ENCODE measurements around the gene ELOVL4.

ELOVL4 gene

DNA sequence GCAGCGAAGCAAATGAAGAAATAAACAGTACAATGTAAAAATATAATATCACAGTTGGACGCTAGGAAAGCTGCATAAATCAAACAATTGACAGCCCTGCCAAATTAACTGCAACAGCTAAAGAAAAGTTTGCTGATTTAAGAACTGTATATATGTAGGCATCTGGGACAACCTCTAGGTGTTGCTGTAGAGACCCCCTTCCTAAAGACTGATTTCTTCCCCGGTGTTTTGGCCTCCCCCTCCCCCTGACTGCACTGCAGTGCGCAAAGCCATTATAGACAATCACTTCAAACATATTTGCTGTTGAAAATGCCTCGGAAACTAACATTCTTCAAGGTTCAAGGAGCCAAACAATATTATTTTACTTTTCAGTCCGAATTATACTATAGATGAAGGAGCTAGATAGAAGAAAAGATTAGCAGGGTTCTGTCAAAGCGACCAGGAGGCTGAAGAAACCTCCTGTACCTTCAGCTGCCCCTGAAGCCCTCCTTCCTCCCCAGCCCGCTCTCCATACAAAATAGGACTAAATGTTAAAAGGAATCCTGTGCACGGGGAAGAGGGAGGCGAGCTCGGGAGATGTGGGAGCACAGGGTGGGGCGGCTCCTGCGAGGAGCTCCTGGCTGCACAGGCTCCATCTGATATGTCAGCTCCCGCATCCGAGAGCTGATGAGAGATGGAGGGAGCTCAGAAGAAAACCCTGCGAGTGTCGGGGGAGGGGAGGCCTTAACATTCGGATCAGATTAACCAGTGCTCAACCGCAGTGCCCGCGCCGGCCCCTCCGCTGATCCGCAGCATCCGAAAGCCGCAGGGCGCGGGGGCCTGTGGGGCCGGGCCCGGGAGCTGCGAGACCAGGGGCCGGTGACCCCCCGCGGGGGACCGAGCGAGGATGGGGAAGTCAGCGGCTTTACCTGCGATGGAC lies 822 bp downstream of the ELOVL4 start:
- Histone ChIP-seq H3K4me1 (ENCODE audit: insufficient read depth, low read length) (peaks cover 14% of the 10 kb centered on the region), H2AFZ (ENCODE audit: low read depth, low read length) (peak overlapping the region; percentile 64), H3K9me3 (ENCODE audit: low read length) (no peaks in the 10 kb centered on the region), H3K4me3 (ENCODE audit: low read length) (peak overlapping the region; percentile 83), H3K36me3 (ENCODE audit: insufficient read depth, low read length) (no peaks in the 10 kb centered on the region), H3K27me3 (ENCODE audit: insufficient read depth, low read length) (peaks cover 2% of the 10 kb centered on the region)

DNA sequence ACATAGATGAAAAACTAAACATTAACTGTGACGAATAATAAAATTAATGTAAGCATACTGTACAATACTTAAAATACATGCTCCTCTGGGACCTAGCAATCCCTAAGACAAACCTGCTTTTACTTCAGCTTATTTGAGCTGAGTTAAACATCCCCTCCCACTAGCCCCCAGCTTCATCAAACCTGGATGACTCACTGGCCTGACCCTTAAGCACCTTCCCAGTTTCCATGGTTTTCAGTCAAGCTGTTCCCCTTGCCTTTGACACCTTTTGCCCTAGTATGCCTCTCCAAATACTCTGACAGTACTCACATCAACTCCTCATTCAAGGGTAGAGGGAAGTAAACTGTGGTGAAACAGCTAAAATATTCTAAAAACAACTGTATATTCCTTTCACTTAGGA lies 4.2 kb downstream of the ELOVL4 start:
- H3K27me3 ChIP-seq (ENCODE audit: insufficient read depth, low read length) = peaks cover 2% of the 10 kb centered on the region
- H3K4me3 ChIP-seq (ENCODE audit: low read length) = no peak overlapping the region
- H3K9me3 ChIP-seq (ENCODE audit: low read length) = no peaks in the 10 kb centered on the region
- H3K36me3 ChIP-seq (ENCODE audit: insufficient read depth, low read length) = no peaks in the 10 kb centered on the region
- no peak overlapping the region for H2AFZ ChIP-seq (ENCODE audit: low read depth, low read length)
- peaks cover 14% of the 10 kb centered on the region for H3K4me1 ChIP-seq (ENCODE audit: insufficient read depth, low read length)

DNA sequence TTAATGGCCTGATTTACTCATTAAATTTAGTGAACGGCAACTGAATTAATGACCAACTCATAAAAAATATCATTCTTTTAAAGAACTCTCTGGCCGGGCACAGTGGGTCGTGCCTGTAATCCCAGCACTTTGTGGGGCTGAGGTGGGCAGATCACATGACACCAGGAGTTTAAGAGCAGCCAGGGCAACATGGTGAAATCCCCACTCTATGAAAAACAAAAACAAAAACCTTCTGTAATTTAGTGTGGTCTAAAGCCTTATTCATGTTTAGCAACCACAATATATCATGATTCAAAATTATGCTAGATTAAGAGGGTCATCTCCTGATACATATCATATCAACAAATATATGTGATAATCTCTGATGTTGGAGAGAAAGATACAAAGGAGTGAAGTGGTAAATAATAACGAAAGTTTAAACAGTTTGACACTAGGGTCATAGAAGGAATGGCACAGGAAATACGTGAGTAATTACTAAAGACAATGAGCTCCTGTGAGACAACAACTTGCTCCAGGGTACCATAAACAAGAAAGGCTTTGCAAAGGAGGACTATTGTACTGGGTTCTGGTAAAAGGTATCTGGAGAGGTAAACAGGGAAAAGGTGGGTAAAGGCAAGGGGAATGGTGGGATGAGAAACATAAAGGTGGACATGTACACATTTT lies 5.7 kb downstream of the ELOVL4 start:
- Histone ChIP-seq H3K4me1 (ENCODE audit: insufficient read depth, low read length) (peaks cover 14% of the 10 kb centered on the region), H3K27me3 (ENCODE audit: insufficient read depth, low read length) (no peaks in the 10 kb centered on the region), H2AFZ (ENCODE audit: low read depth, low read length) (no peak overlapping the region), H3K4me3 (ENCODE audit: low read length) (no peak overlapping the region), H3K36me3 (ENCODE audit: insufficient read depth, low read length) (no peaks in the 10 kb centered on the region), H3K9me3 (ENCODE audit: low read length) (no peaks in the 10 kb centered on the region)

DNA sequence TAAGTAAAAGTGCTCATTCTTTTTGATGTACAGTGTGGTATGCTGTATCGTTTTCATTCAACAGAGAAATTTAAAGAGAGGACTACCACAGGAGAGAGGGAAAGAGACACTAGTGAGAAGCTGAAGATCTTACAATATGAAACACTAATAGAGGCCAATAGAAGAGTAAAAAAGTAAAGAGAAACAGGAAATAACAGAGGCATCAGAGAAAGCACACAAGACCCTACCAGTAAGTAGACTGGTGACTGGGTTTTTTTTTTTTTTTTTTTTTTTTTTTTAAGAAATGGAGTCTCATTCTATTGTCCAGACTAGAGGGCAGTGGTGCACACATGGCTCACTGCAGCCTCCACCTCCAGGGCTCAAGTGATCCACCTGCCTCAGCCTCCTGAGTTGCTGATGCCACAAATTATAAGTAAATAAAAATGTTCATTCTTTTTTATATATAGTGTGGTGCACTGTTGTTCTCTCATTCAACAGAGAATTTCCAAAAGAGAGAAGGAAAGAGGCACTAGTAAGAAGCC lies 18.8 kb downstream of the ELOVL4 start:
- H3K36me3 ChIP-seq (ENCODE audit: insufficient read depth, low read length) = no peaks in the 10 kb centered on the region
- no peak overlapping the region for H3K4me3 ChIP-seq (ENCODE audit: low read length)
- H3K4me1 ChIP-seq (ENCODE audit: insufficient read depth, low read length) = peaks cover 3% of the 10 kb centered on the region
- H3K27me3 ChIP-seq (ENCODE audit: insufficient read depth, low read length) = no peaks in the 10 kb centered on the region
- H2AFZ ChIP-seq (ENCODE audit: low read depth, low read length) = no peak overlapping the region
- no peaks in the 10 kb centered on the region for H3K9me3 ChIP-seq (ENCODE audit: low read length)

DNA sequence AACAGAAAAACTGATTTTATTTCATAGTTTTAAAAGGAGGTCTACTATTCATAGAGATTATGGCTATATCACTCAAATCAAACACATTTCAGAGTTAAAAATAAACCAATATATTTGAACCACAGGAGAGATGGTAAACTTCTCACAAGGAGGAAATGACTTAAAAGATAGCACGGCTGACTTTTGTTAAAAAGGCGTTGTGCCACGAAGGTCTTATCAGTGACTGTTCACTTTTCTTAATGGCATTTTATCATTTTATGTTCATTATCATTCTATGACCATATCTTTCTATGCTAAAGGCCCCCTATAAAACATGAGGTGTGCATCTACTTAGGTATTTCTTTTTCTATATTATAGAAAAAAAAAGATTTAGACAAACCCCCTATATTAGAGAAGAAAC lies 19.6 kb downstream of the ELOVL4 start:
- Histone ChIP-seq H3K36me3 (ENCODE audit: insufficient read depth, low read length) (no peaks in the 10 kb centered on the region), H3K4me3 (ENCODE audit: low read length) (no peak overlapping the region), H3K9me3 (ENCODE audit: low read length) (no peaks in the 10 kb centered on the region), H3K4me1 (ENCODE audit: insufficient read depth, low read length) (peaks cover 3% of the 10 kb centered on the region), H2AFZ (ENCODE audit: low read depth, low read length) (no peak overlapping the region), H3K27me3 (ENCODE audit: insufficient read depth, low read length) (no peaks in the 10 kb centered on the region)

DNA sequence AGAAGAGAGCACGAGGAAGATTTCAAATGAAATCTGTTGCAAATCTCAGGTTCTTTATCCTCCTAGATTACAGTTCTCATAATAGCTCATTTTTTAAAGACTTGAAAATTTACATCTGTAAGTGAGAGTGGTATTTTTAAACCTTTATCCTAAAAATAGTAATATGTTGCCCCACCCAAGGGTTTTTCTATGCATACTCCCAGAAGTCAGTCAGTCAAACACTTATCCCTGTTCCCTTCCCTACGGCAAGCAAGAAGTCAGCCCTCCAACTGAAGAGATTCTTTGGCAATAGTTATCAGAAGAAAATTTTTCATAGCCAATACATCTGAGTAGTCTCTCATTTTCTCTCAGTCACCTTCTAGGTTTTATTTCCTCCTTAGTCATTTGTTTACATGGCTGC lies 24.1 kb downstream of the ELOVL4 start:
- H3K4me3 ChIP-seq (ENCODE audit: low read length) = no peak overlapping the region
- H3K4me1 ChIP-seq (ENCODE audit: insufficient read depth, low read length) = no peaks in the 10 kb centered on the region
- peaks cover 4% of the 10 kb centered on the region for H3K36me3 ChIP-seq (ENCODE audit: insufficient read depth, low read length)
- no peaks in the 10 kb centered on the region for H3K9me3 ChIP-seq (ENCODE audit: low read length)
- H2AFZ ChIP-seq (ENCODE audit: low read depth, low read length) = no peak overlapping the region
- no peaks in the 10 kb centered on the region for H3K27me3 ChIP-seq (ENCODE audit: insufficient read depth, low read length)

DNA sequence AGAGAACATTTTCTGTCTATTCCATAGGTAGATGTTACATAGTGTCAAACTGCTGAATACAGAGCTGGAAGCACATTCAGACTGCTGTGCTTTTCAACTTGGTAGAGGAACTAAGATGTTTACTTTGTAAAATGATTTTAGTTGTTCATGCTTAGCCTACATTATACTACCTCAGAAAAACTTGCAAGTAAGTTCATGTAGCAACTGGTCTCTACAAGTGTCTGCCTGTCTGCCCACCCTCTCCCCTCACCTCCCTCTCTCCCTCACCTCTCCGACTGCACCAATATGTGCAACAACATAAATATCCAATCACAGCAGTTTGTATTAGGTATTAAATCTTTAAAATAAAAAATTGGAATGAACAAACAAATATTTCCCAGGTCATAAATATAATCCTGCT lies 25.3 kb downstream of the ELOVL4 start:
- Histone ChIP-seq H3K4me3 (ENCODE audit: low read length) (no peak overlapping the region), H3K36me3 (ENCODE audit: insufficient read depth, low read length) (peaks cover 4% of the 10 kb centered on the region), H2AFZ (ENCODE audit: low read depth, low read length) (no peak overlapping the region)

DNA sequence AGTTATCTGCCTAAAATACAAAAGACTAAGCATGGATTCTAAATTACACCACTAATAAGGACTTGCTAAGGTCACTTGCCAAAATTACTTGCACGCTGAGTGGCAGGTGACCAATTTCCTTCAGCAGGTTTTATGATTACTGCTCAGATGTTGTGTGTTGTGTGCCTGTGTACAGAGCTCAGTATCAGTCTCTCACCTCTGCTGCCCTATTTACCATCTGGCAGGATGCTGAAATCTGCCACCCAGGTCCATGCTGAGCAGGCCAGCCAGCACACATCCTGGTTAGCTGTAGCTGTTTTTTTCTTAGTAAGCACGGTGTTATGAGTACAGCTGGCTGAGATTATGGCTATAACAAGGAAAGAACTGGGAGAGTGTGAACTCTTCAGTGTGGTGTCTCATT lies 34.0 kb downstream of the ELOVL4 start:
- peaks cover 5% of the 10 kb centered on the region for H3K4me1 ChIP-seq (ENCODE audit: insufficient read depth, low read length)
- no peaks in the 10 kb centered on the region for H3K36me3 ChIP-seq (ENCODE audit: insufficient read depth, low read length)
- no peak overlapping the region for H3K4me3 ChIP-seq (ENCODE audit: low read length)
- H2AFZ ChIP-seq (ENCODE audit: low read depth, low read length) = no peak overlapping the region
- no peaks in the 10 kb centered on the region for H3K27me3 ChIP-seq (ENCODE audit: insufficient read depth, low read length)
- H3K9me3 ChIP-seq (ENCODE audit: low read length) = no peaks in the 10 kb centered on the region

More for the DNA sequence above, 25.3 kb downstream of the ELOVL4 start:
- H3K9me3 ChIP-seq (ENCODE audit: low read length) = no peaks in the 10 kb centered on the region
- no peaks in the 10 kb centered on the region for H3K4me1 ChIP-seq (ENCODE audit: insufficient read depth, low read length)
- no peaks in the 10 kb centered on the region for H3K27me3 ChIP-seq (ENCODE audit: insufficient read depth, low read length)

DNA sequence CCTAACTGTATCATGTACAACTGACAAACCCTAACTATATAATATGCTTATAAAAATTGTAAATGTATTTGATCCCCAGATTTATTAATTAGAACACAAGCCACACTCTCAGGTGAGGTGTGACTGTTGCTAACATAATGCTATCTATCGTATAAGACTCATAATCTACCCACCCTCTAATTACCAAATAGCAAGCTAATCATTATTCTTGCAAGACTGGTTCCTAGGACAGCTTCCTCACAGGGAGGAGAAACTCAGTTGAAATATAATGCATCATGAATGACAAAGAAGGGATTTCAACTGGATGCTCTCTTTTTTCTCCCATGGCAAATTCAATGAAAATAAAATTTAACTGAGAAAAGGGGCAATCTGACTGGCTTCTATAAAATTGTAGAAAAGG lies 35.4 kb downstream of the ELOVL4 start:
- no peak overlapping the region for H3K4me3 ChIP-seq (ENCODE audit: low read length)
- no peaks in the 10 kb centered on the region for H3K36me3 ChIP-seq (ENCODE audit: insufficient read depth, low read length)
- no peaks in the 10 kb centered on the region for H3K9me3 ChIP-seq (ENCODE audit: low read length)
- H3K27me3 ChIP-seq (ENCODE audit: insufficient read depth, low read length) = no peaks in the 10 kb centered on the region
- H3K4me1 ChIP-seq (ENCODE audit: insufficient read depth, low read length) = peaks cover 5% of the 10 kb centered on the region
- H2AFZ ChIP-seq (ENCODE audit: low read depth, low read length) = no peak overlapping the region

DNA sequence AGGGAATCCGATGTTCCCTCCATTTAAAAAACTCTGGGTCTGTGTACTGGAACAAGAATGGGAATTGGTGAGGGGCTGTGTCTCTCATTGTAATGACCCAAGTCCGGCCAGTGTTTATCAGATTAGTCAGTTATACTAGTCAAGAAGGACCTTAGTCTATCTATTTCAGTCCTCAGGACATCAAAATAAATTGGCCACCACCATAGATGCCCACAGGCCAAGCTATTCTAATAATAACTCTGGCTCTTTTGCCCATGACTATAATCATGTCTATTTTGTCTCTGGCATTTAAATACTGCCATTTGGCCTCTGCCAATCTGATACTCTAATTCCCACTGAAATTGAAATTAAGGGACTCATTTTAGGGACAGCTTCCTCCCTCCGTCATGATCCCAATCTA lies 37.8 kb downstream of the ELOVL4 start:
- Histone ChIP-seq H3K4me1 (ENCODE audit: insufficient read depth, low read length) (peaks cover 5% of the 10 kb centered on the region), H3K27me3 (ENCODE audit: insufficient read depth, low read length) (no peaks in the 10 kb centered on the region), H3K4me3 (ENCODE audit: low read length) (no peak overlapping the region), H3K9me3 (ENCODE audit: low read length) (no peaks in the 10 kb centered on the region), H2AFZ (ENCODE audit: low read depth, low read length) (no peak overlapping the region), H3K36me3 (ENCODE audit: insufficient read depth, low read length) (no peaks in the 10 kb centered on the region)

DNA sequence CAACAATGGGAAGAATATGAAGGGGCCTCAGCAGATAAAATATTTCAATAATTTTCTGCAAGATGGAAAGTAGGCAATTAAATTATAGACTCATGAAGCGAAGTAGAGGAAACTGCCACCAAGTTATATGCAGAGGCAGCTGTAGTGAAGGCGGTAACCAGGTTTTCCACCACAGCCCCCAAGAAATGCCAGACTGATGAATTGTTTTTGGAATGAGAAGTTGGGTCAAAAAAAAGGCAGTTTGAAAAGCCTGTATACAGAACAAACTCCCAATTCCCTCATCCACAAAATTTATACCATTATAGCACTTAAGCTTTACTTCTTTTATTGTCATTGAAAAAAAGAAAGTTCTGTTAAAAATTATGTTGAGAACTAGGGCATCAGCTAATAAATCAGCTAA lies 45.3 kb downstream of the ELOVL4 start:
- Histone ChIP-seq H2AFZ (ENCODE audit: low read depth, low read length) (no peak overlapping the region), H3K36me3 (ENCODE audit: insufficient read depth, low read length) (no peaks in the 10 kb centered on the region), H3K4me1 (ENCODE audit: insufficient read depth, low read length) (no peaks in the 10 kb centered on the region), H3K4me3 (ENCODE audit: low read length) (no peak overlapping the region), H3K27me3 (ENCODE audit: insufficient read depth, low read length) (no peaks in the 10 kb centered on the region), H3K9me3 (ENCODE audit: low read length) (no peaks in the 10 kb centered on the region)

DNA sequence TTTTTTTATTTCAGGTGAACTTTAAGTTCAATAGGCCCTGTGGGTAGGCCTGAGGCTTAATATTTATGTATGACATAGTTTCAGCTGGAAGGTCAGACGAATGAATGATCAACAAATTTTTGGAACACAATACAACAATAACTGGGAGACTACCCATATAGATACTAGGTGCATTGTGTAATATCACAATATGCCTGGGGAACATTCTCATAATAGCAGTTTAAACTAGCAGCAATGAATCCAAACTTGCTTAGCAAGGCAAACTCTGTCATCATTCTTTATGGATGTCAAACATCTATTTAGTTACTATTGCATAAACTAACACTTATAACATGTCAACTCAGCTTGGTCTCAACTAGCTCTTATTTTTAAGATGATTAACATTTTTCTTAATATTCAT lies 49.3 kb downstream of the ELOVL4 start:
- Histone ChIP-seq H3K9me3 (ENCODE audit: low read length) (no peaks in the 10 kb centered on the region), H3K36me3 (ENCODE audit: insufficient read depth, low read length) (no peaks in the 10 kb centered on the region), H3K4me1 (ENCODE audit: insufficient read depth, low read length) (no peaks in the 10 kb centered on the region), H3K4me3 (ENCODE audit: low read length) (no peak overlapping the region), H2AFZ (ENCODE audit: low read depth, low read length) (no peak overlapping the region), H3K27me3 (ENCODE audit: insufficient read depth, low read length) (no peaks in the 10 kb centered on the region)

DNA sequence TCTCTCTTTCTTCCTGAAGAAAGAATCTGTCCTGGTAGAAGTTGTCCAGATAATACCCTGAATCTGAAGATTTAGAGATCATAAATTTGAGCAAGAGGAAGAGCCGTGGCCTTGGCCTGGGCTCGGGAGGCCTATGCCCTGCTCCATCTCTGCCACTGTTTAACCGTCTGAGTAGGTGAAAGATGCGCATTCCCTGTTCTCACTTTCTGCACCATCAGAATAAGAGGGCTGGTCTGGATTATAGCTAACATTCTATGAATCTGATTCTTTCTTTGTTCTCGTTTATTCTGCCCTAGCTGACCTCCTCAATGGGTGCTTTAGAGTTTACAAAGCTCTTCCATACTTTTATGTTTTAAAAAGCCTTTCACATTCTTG lies 51.3 kb downstream of the ELOVL4 start:
- H3K27me3 ChIP-seq (ENCODE audit: insufficient read depth, low read length) = no peaks in the 10 kb centered on the region
- H3K9me3 ChIP-seq (ENCODE audit: low read length) = no peaks in the 10 kb centered on the region
- H3K4me3 ChIP-seq (ENCODE audit: low read length) = no peak overlapping the region
- no peak overlapping the region for H2AFZ ChIP-seq (ENCODE audit: low read depth, low read length)
- H3K4me1 ChIP-seq (ENCODE audit: insufficient read depth, low read length) = no peaks in the 10 kb centered on the region
- H3K36me3 ChIP-seq (ENCODE audit: insufficient read depth, low read length) = no peaks in the 10 kb centered on the region

Measured in neuron (in vitro differentiated cells).